Mammary epithelial cell (primary cell): ENCODE data around the gene SNX19.

Experiments used
- CTCF ChIP-seq, 2 donors: IDR thresholded peaks in 1 of 2; conservative IDR thresholded peaks in 1 of 2; 2 replicates each; pipeline ENCODE4 v1.5.1; 2011 to 2012; ENCODE audit warnings: inconsistent platforms in 2 of 2, low read length in 2 of 2, mild to moderate bottlenecking in 2 of 2, control low read depth in 1 of 2, low read depth in 1 of 2; ENCODE audit not compliant: insufficient read depth in 1 of 2; ENCODE audit errors: extremely low read depth in 1 of 2
- EZH2 ChIP-seq: IDR thresholded peaks from 2 replicates; pipeline ENCODE4 v1.6.1; 2012; ENCODE audit warnings: low read length, inconsistent platforms, borderline replicate concordance

GRCh38 chr11:130876931-130877915, 39.1 kb downstream of the SNX19 start:
- TF ChIP-seq CTCF (conservative IDR thresholded peaks at IDR 0.05 in 1 of 2, IDR thresholded peaks at IDR 0.05 in 1 of 2; ENCODE audit: extremely low read depth in 1 of 2, insufficient read depth in 1 of 2, low read depth in 1 of 2, low read length in 2 of 2) (no peak), EZH2 (no peak)
